ENCODE measurements around the gene TMEM178A.
A peak's percentile ranks its signal among the peaks of the same experiment; 100 is the strongest.
"Not testable (repeated sequence)": the region's sequence is repeated elsewhere in the genome, so short reads cannot be mapped to it uniquely, and the experiment has no call there.

Gene TMEM178A

GRCh38 chr2:39718483-39718882 is 52.8 kb downstream of the TMEM178A start:
- no peak for DNase-seq

- DNase-seq = no peak
These were observed 53.6 kb downstream of the TMEM178A start for GRCh38 chr2:39719317-39719716.

GRCh38 chr2:39720970-39721369 is 55.3 kb downstream of the TMEM178A start:
- no peak for DNase-seq

GRCh38 chr2:39723497-39723896 is 57.8 kb downstream of the TMEM178A start:
- DNase-seq = no peak

- DNase-seq = no peak
These were observed 58.5 kb downstream of the TMEM178A start for GRCh38 chr2:39723946-39724827.

GRCh38 chr2:39724828-39725144 is 59.1 kb downstream of the TMEM178A start:
- no peak for DNase-seq

- DNase-seq = no peak
These were observed 59.7 kb downstream of the TMEM178A start for GRCh38 chr2:39725401-39725800.

- DNase-seq = not testable (repeated sequence)
These were observed 62.4 kb downstream of the TMEM178A start for GRCh38 chr2:39728085-39728484.

- peak; percentile 45 for DNase-seq
These were observed 63.2 kb downstream of the TMEM178A start for GRCh38 chr2:39728941-39729351.

- DNase-seq = no peak
These were observed 64.6 kb downstream of the TMEM178A start for GRCh38 chr2:39730276-39730675.

GRCh38 chr2:39730685-39731302 is 65.1 kb downstream of the TMEM178A start:
- DNase-seq = peak; percentile 54

- DNase-seq = no peak
These were observed 65.8 kb downstream of the TMEM178A start for GRCh38 chr2:39731546-39731945.

- DNase-seq = no peak
These were observed 66.8 kb downstream of the TMEM178A start for GRCh38 chr2:39732482-39732881.

GRCh38 chr2:39733070-39733674 is 67.5 kb downstream of the TMEM178A start:
- no peak for DNase-seq

- DNase-seq = no peak
These were observed 68.7 kb downstream of the TMEM178A start for GRCh38 chr2:39734445-39734844.

GRCh38 chr2:39735648-39736047 is 69.9 kb downstream of the TMEM178A start:
- no peak for DNase-seq

GRCh38 chr2:39736640-39737039 is 70.9 kb downstream of the TMEM178A start:
- DNase-seq = no peak

GRCh38 chr2:39737661-39738060 is 71.9 kb downstream of the TMEM178A start:
- no peak for DNase-seq

GRCh38 chr2:39738936-39739335 is 73.2 kb downstream of the TMEM178A start:
- DNase-seq = no peak

GRCh38 chr2:39739386-39739785 is 73.7 kb downstream of the TMEM178A start:
- no peak for DNase-seq

- no peak for DNase-seq
These were observed 76.2 kb downstream of the TMEM178A start for GRCh38 chr2:39741871-39742270.

GRCh38 chr2:39743269-39743776 is 77.6 kb downstream of the TMEM178A start:
- no peak for DNase-seq

GRCh38 chr2:39755466-39755865 is 89.7 kb downstream of the TMEM178A start:
- DNase-seq = no peak

- DNase-seq = no peak
These were observed 91.4 kb downstream of the TMEM178A start for GRCh38 chr2:39757156-39757555.
